WERI-Rb-1 (cell line): Measurements from ENCODE around the gene BRIP1.

Source experiments
- DNase-seq: peaks from one replicate; pipeline ENCODE4 v3.0.0-alpha.2; 2020
- H3K27ac ChIP-seq: fragments of 250-450 bp; sonication (Bioruptor Pico); 2 replicates; pipeline ENCODE4 v1.5.1; 2020; ENCODE audit warnings: mild to moderate bottlenecking, moderate library complexity
- H3K27me3 ChIP-seq: fragments of 250-450 bp; sonication (Bioruptor Pico); 2 replicates; pipeline ENCODE4 v1.5.1; 2021; ENCODE audit warnings: mild to moderate bottlenecking, low read depth, moderate library complexity; ENCODE audit not compliant: insufficient read depth, severe bottlenecking
- H3K36me3 ChIP-seq: fragments of 250-450 bp; sonication (Bioruptor Pico); 2 replicates; pipeline ENCODE4 v1.5.1; 2020; ENCODE audit warnings: mild to moderate bottlenecking, moderate library complexity
- H3K4me3 ChIP-seq: 2 replicates; pipeline ENCODE4 v1.5.1; 2011; ENCODE audit warnings: low read depth, mild to moderate bottlenecking, control low read depth, low read length
- H3K9me3 ChIP-seq: fragments of 250-450 bp; sonication (Bioruptor Pico); 2 replicates; pipeline ENCODE4 v1.5.1; 2021; ENCODE audit warnings: mild to moderate bottlenecking, moderate library complexity; ENCODE audit not compliant: severe bottlenecking
- TF ChIP-seq, protein P1 (sequence below): IDR thresholded peaks from 2 replicates; pipeline ENCODE4 v1.5.1; 2011; ENCODE audit warnings: low read depth, mild to moderate bottlenecking, control low read depth, inconsistent platforms, low read length

BRIP1 gene

GRCh38 chr17:61656721-61657217 is 206.6 kb downstream of the BRIP1 start:
- Histone ChIP-seq H3K9me3 (no peaks in the 10 kb centered on the region), H3K27ac (no peak overlapping the region), H3K27me3 (no peaks in the 10 kb centered on the region), H3K36me3 (no peaks in the 10 kb centered on the region), H3K4me3 (no peak overlapping the region)
- DNase-seq, result no peak
- TF ChIP-seq, protein P1, sequence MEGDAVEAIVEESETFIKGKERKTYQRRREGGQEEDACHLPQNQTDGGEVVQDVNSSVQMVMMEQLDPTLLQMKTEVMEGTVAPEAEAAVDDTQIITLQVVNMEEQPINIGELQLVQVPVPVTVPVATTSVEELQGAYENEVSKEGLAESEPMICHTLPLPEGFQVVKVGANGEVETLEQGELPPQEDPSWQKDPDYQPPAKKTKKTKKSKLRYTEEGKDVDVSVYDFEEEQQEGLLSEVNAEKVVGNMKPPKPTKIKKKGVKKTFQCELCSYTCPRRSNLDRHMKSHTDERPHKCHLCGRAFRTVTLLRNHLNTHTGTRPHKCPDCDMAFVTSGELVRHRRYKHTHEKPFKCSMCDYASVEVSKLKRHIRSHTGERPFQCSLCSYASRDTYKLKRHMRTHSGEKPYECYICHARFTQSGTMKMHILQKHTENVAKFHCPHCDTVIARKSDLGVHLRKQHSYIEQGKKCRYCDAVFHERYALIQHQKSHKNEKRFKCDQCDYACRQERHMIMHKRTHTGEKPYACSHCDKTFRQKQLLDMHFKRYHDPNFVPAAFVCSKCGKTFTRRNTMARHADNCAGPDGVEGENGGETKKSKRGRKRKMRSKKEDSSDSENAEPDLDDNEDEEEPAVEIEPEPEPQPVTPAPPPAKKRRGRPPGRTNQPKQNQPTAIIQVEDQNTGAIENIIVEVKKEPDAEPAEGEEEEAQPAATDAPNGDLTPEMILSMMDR, result no peak

DNA sequence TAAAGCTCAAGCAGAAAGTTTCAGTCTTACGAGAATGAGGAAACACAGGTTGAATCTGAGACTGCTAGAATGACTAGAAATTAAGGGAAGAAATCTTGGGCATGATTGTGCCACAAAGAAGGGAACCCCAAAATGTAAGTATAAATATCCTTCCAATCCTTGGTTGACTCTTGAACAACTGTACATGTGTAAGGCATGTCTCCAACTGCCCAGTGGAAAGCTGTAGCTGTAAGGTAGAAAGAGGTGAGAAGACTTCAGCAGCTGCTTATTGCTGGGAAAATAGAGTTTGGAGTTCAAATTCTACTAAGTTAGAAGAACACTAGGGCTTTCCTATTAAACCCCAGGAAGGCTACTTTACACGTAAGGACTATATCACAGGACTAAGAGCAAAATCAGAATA is 212.6 kb downstream of the BRIP1 start:
- Histone ChIP-seq H3K9me3 (peaks cover 4% of the 10 kb centered on the region), H3K4me3 (no peak overlapping the region), H3K36me3 (no peaks in the 10 kb centered on the region), H3K27ac (no peak overlapping the region), H3K27me3 (no peaks in the 10 kb centered on the region)
- TF ChIP-seq, protein P1, result no peak
- no peak for DNase-seq

GRCh38 chr17:61648587-61648986 is 214.7 kb downstream of the BRIP1 start:
- no peaks in the 10 kb centered on the region for H3K36me3 ChIP-seq
- H3K27me3 ChIP-seq, result no peaks in the 10 kb centered on the region
- DNase-seq, result no peak
- TF ChIP-seq, protein P1, result no peak
- H3K27ac ChIP-seq, result no peak overlapping the region
- peaks cover 4% of the 10 kb centered on the region for H3K9me3 ChIP-seq
- H3K4me3 ChIP-seq, result no peak overlapping the region

DNA sequence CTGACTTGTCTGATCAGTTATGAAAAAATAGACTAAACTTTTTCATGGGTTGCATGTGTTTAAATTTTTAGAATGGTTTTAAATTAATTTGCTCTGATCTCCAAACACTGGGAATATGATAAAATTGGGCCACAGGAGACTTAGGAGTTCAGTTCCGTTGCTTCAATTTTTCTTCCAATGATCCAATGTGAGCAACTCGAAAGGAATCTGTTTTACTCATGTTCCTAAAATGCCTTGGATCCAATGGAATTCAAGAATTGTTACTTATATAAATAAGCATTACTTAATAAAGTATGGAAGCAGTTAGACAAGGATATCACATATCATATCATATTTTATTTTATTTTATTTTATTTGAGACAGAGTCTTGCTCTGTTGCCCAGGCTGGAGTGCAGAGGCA is 216.3 kb downstream of the BRIP1 start:
- no peak for DNase-seq
- TF ChIP-seq, protein P1, result no peak
- peaks cover 4% of the 10 kb centered on the region for H3K9me3 ChIP-seq

GRCh38 chr17:61646482-61646881 is 216.8 kb downstream of the BRIP1 start:
- H3K27ac ChIP-seq, result no peak overlapping the region
- TF ChIP-seq, protein P1, result no peak
- H3K36me3 ChIP-seq, result no peaks in the 10 kb centered on the region

More for the DNA sequence above, 216.3 kb downstream of the BRIP1 start:
- H3K27me3 ChIP-seq, result no peaks in the 10 kb centered on the region
- H3K36me3 ChIP-seq, result no peaks in the 10 kb centered on the region
- no peak overlapping the region for H3K4me3 ChIP-seq
- no peak overlapping the region for H3K27ac ChIP-seq

GRCh38 chr17:61645920-61646319 is 217.4 kb downstream of the BRIP1 start:
- H3K27me3 ChIP-seq, result no peaks in the 10 kb centered on the region
- DNase-seq, result no peak
- TF ChIP-seq, protein P1, result no peak
- H3K27ac ChIP-seq, result no peak overlapping the region
- H3K9me3 ChIP-seq, result peaks cover under 1% of the 10 kb centered on the region
- H3K36me3 ChIP-seq, result no peaks in the 10 kb centered on the region
- H3K4me3 ChIP-seq, result no peak overlapping the region

More at GRCh38 chr17:61646482-61646881, 216.8 kb downstream of the BRIP1 start:
- Histone ChIP-seq H3K27me3 (no peaks in the 10 kb centered on the region), H3K9me3 (peaks cover 4% of the 10 kb centered on the region), H3K4me3 (no peak overlapping the region)
- DNase-seq, result no peak
